Measurements from ENCODE around the gene CAMTA1. TPM values are rescaled to one million over a fixed set of nuclear protein-coding genes. Genes with fewer than 3 reads are reported as not detected.

Gene CAMTA1
- total and polyA plus RNA-seq, 12 donors = 123 to 265 (median 142) TPM

DNA sequence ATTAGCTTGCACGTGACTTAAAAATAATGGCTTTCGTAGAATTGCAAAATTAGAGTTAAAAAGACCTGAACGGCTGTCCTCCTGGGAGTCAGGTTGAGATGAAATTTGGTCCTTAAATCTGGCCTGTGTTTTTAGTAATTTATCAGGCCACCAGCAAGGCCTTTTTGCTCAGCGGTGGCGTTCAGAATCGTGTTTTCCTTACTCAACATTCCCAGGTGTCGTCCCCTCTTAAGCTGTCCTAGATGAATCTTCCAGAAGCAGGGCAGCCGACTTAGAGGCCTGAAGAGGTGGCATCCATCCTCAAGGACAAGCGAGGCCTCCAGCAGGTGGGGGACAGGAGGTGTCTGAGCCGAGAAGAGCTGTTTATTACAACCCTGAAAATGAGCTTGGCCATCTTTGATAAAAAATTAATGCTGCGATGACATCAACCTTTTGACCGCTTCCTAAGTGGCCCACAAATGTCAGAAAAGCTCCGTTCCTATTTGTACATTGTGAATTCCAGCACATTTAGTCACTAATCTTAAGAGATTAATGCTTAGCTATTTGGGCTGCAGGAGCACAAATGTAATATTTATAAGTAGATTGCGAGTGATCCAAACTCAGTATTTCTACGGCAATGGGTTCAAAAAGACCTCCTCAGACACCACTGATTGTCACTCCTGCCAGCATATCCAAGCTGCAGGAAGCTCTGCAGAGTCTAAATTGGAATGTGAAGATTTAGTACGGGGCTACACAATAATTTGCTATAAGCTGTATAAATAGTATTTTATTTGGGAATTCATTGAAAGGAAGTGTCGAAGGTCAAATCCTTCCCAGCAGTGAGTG, 641.7 kb downstream of the CAMTA1 start:
- H3K4me3 ChIP-seq = no peak overlapping the region
- TF ChIP-seq, protein P1, sequence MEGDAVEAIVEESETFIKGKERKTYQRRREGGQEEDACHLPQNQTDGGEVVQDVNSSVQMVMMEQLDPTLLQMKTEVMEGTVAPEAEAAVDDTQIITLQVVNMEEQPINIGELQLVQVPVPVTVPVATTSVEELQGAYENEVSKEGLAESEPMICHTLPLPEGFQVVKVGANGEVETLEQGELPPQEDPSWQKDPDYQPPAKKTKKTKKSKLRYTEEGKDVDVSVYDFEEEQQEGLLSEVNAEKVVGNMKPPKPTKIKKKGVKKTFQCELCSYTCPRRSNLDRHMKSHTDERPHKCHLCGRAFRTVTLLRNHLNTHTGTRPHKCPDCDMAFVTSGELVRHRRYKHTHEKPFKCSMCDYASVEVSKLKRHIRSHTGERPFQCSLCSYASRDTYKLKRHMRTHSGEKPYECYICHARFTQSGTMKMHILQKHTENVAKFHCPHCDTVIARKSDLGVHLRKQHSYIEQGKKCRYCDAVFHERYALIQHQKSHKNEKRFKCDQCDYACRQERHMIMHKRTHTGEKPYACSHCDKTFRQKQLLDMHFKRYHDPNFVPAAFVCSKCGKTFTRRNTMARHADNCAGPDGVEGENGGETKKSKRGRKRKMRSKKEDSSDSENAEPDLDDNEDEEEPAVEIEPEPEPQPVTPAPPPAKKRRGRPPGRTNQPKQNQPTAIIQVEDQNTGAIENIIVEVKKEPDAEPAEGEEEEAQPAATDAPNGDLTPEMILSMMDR (IDR thresholded peaks at IDR 0.05) = no peak
- no peaks in the 10 kb centered on the region for H3K4me1 ChIP-seq
- H3K27me3 ChIP-seq = peaks cover 0 to 3% (median 0%) of the 10 kb centered on the region in 7 donors
- H3K36me3 ChIP-seq = no peaks in the 10 kb centered on the region
- intact Hi-C loops (cut with DNase I) = no loop called here
- ATAC-seq = no peak
- H3K27ac ChIP-seq = no peak overlapping the region
- no peak for DNase-seq
- H3K9me3 ChIP-seq = no peaks in the 10 kb centered on the region
- 86 to 89% methylated on average over 17 of the region's 17 CpGs for WGBS, 2 donors

DNA sequence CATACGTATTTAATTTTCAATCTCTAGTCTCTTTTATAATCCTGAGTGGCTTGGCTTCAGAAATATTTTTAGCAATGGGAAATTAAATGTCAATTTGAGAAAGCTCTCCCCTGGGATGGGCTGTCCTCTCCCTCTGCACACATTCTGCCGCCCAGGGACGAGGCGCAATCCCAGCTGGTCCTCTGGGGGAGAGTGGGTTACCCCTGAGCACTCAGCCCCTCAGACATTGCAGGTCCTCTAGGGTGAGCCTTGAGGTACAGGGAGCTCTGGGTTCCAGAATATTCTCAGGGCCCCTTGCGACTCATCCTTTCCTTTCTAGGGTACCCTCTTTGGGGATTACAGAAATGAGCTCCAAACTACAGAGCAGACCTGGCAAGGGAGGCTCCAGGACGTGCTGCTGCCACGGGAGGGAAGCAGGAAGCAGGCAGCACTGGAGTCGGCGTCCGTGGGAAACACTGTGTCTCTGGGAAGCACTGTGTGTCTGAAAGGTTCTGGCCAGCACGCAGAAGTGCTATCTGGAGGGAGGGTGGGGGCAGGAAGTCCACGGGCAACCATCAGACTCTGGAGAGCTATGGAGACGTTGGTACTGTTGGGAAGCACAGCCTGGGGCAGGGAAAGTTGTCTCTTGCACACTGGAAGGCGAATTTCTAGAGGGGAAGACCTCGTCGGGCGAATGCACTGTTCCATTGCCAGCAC, 642.5 kb downstream of the CAMTA1 start:
- Histone ChIP-seq H3K4me1 (no peaks in the 10 kb centered on the region), H3K27ac (no peak overlapping the region), H3K9me3 (no peaks in the 10 kb centered on the region), H3K27me3 (peaks cover 0 to 4% (median 0%) of the 10 kb centered on the region in 7 donors), H3K36me3 (no peaks in the 10 kb centered on the region), H3K4me3 (no peak overlapping the region)
- intact Hi-C loops (cut with DNase I) = no loop called here
- DNase-seq = no peak
- ATAC-seq = peak in 2 of 8 donors; percentile 16 to 27
- TF ChIP-seq, protein P1 (IDR thresholded peaks at IDR 0.05) = no peak
- WGBS, 2 donors = 55 to 61% methylated on average over 17 of the region's 17 CpGs

DNA sequence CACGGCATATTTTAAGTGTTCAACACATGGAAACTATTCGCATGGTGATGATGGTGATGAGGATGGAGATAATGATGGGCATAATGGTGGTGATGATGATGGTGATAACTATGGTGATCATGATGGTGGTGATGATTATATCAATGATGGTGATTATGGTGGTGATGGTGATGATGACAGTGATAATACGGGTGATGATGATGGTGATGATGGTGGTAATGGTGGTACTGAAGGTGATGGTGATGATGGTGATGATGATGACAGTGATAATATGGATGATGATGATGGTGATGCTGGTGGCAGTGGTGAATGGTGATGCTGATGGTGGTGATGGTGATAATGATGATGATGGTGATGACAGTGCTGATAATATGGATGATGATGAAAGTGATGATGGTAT, 644.0 kb downstream of the CAMTA1 start:
- intact Hi-C loops (cut with DNase I) = no loop called here
- DNase-seq (no peak), ATAC-seq (no peak)
- 97 to 99% methylated on average over 3 of the region's 3 CpGs for WGBS, 2 donors
- H3K27ac ChIP-seq = no peak overlapping the region
- TF ChIP-seq, protein P1 (IDR thresholded peaks at IDR 0.05) = no peak
- peaks cover 0 to 4% (median 0%) of the 10 kb centered on the region in 7 donors for H3K27me3 ChIP-seq
- H3K4me3 ChIP-seq = no peak overlapping the region
- no peaks in the 10 kb centered on the region for H3K9me3 ChIP-seq
- H3K36me3 ChIP-seq = no peaks in the 10 kb centered on the region
- H3K4me1 ChIP-seq = no peaks in the 10 kb centered on the region

DNA sequence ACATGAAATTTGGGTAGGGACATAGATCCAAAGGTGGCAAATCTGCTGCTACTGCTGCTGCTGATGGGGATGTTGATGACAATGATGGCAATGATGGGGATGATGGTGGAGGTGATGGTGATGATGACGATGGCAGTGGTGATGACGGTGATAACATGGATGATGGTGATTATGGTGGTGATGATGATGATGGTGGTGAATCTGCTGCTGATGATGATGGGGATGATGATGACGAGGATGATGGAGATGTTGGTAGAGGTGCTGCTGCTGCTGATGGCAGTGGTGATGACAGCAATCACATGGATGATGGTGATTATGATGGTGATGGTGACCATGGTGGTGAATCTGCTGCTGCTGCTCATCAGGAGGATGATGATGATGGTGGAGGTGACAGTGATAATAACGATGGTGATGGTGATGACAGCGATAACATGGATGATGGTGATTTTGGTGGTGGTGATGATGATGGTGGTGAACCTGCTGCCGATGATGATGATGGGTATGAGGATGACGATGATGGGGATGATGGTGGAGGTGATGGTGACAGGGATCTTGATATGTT, 644.9 kb downstream of the CAMTA1 start:
- TF ChIP-seq, protein P1 (IDR thresholded peaks at IDR 0.05) = no peak
- H3K27me3 ChIP-seq = peaks cover 0 to 4% (median 0%) of the 10 kb centered on the region in 7 donors
- ATAC-seq = no peak
- 84 to 85% methylated on average over 7 of the region's 7 CpGs for WGBS, 2 donors
- intact Hi-C loops (cut with DNase I) = loop anchor here in 1 of 10 donors (10.0 kb wide), 1 partner anchor 195 kb away; no protein-coding TSS in a partner anchor
- no peaks in the 10 kb centered on the region for H3K4me1 ChIP-seq
- peaks cover 0 to 3% (median 0%) of the 10 kb centered on the region in 11 donors for H3K9me3 ChIP-seq
- no peak overlapping the region for H3K4me3 ChIP-seq
- DNase-seq = no peak
- no peak overlapping the region for H3K27ac ChIP-seq
- H3K36me3 ChIP-seq = no peaks in the 10 kb centered on the region
